NCI-H1694 (cell line): ENCODE data around the gene TYMP.
A peak's percentile ranks its signal among the peaks of the same experiment; 100 is the strongest.

ENCODE experiments used
- DNase-seq: peaks from one replicate; lab custom pipeline; 2025; lab: John Stamatoyannopoulos, UW

The TYMP gene

GRCh38 chr22:50529897-50530579 lies at the start of gene TYMP:
TYMP (minus strand) TSS chr22:50530012; CDS start chr22:50529709, 303 bp downstream.
- no peak for DNase-seq

GRCh38 chr22:50578776-50579310 lies 49.0 kb upstream of the TYMP start:
- DNase-seq = no peak

- DNase-seq = no peak
Measured at GRCh38 chr22:50577987-50578775, 48.4 kb upstream of the TYMP start, which contains the start of gene CPT1B. CPT1B (minus strand) TSS chr22:50578427; CDS start chr22:50577915, 512 bp downstream.

GRCh38 chr22:50577697-50577986 lies 47.8 kb upstream of the TYMP start:
- no peak for DNase-seq

GRCh38 chr22:50576806-50577696 lies 47.2 kb upstream of the TYMP start:
- DNase-seq = no peak

GRCh38 chr22:50576070-50576469 lies 46.3 kb upstream of the TYMP start:
- peak; percentile 30 for DNase-seq

- no peak for DNase-seq
Measured at GRCh38 chr22:50575426-50575941, 45.7 kb upstream of the TYMP start.

- no peak for DNase-seq
Measured at GRCh38 chr22:50574383-50574755, 44.6 kb upstream of the TYMP start.

- no peak for DNase-seq
Measured at GRCh38 chr22:50573491-50574382, 43.9 kb upstream of the TYMP start.

- DNase-seq = no peak
Measured at GRCh38 chr22:50572965-50573364, 43.2 kb upstream of the TYMP start.

- no peak for DNase-seq
Measured at GRCh38 chr22:50571264-50572175, 41.7 kb upstream of the TYMP start.

GRCh38 chr22:50570861-50571260 lies 41.0 kb upstream of the TYMP start:
- DNase-seq = no peak

GRCh38 chr22:50569896-50570535 lies 40.2 kb upstream of the TYMP start:
- DNase-seq = no peak

GRCh38 chr22:50569041-50569459 lies 39.2 kb upstream of the TYMP start:
- no peak for DNase-seq

GRCh38 chr22:50568626-50569025 lies 38.8 kb upstream of the TYMP start:
- no peak for DNase-seq

GRCh38 chr22:50567721-50568252 lies 38.0 kb upstream of the TYMP start:
- no peak for DNase-seq

GRCh38 chr22:50564289-50564688 lies 34.5 kb upstream of the TYMP start:
- no peak for DNase-seq

GRCh38 chr22:50563413-50564160 lies 33.8 kb upstream of the TYMP start:
- no peak for DNase-seq
